Lung (tissue), 12 donors: ENCODE results near the gene TCTN1. TPM values are rescaled to one million over a fixed set of nuclear protein-coding genes. Genes with fewer than 3 reads are reported as not detected.
"Not testable (repeated sequence)": the region's sequence is repeated elsewhere in the genome, so short reads cannot be mapped to it uniquely, and the experiment has no call there.

Experiments used
- ATAC-seq: fragments of 200-7000 bp; cut with Tn5 transposase; one replicate; pipeline ENCODE4 v1.9.1; 2020; ENCODE audit warnings: moderate number of reproducible peaks; ENCODE audit not compliant: insufficient read depth, low FRiP score
- DNase-seq, 3 donors: peaks; one replicate each; pipeline ENCODE4 v3.0.0-alpha.2; 2013 to 2017
- H3K27ac ChIP-seq, 2 donors: one replicate each; pipeline ENCODE4 v1.5.1; 2013; ENCODE audit warnings: mild to moderate bottlenecking in 2 of 2, moderate library complexity in 2 of 2, control low read depth in 1 of 2, inconsistent platforms in 1 of 2, low read depth in 1 of 2, low read length in 1 of 2
- H3K27me3 ChIP-seq, 3 donors: one replicate each; pipeline ENCODE4 v1.5.1; 2013; ENCODE audit warnings: low read length in 2 of 3; ENCODE audit not compliant: control insufficient read depth in 3 of 3, insufficient read depth in 3 of 3
- H3K36me3 ChIP-seq, 4 donors: one replicate each; pipeline ENCODE4 v1.5.1; 2013; ENCODE audit warnings: low read length in 4 of 4, mild to moderate bottlenecking in 1 of 4, moderate library complexity in 1 of 4; ENCODE audit not compliant: control insufficient read depth in 4 of 4, insufficient read depth in 4 of 4
- H3K4me1 ChIP-seq, 5 donors: one replicate each; pipeline ENCODE4 v1.5.1; 2013; ENCODE audit warnings: low read length in 5 of 5, mild to moderate bottlenecking in 2 of 5, moderate library complexity in 1 of 5; ENCODE audit not compliant: control insufficient read depth in 5 of 5, insufficient read depth in 5 of 5
- H3K4me3 ChIP-seq: one replicate; pipeline ENCODE4 v1.5.1; 2013; ENCODE audit warnings: mild to moderate bottlenecking, control low read depth, moderate library complexity
- H3K9ac ChIP-seq, 2 donors: one replicate each; pipeline ENCODE4 v1.5.1; 2013; ENCODE audit warnings: low read length in 2 of 2, control low read depth in 1 of 2; ENCODE audit not compliant: insufficient read depth in 1 of 2
- H3K9me3 ChIP-seq, 4 donors: one replicate each; pipeline ENCODE4 v1.5.1; 2013; ENCODE audit warnings: low read length in 3 of 4, mild to moderate bottlenecking in 1 of 4, moderate library complexity in 1 of 4; ENCODE audit not compliant: control insufficient read depth in 4 of 4, insufficient read depth in 3 of 4
- CTCF ChIP-seq: IDR thresholded peaks from 2 replicates; pipeline ENCODE4 v1.5.1; 2012; ENCODE audit warnings: mild to moderate bottlenecking; ENCODE audit errors: control extremely low read depth, extremely low read depth
- WGBS, 2 donors: extraction: QIAGEN DNeasy Blood & Tissue Kit; methylation state at CpG; one replicate each; pipeline ENCODE4 v1.1.7; 2013; 5-methylcytosine and 5-hydroxymethylcytosine counted together
- polyA plus RNA-seq, 2 donors: library from polyadenylated mRNA; stranded (reverse); fragments of 200-250 nt; gene quantifications; one replicate each; pipeline ENCODE4 v1.2.1, GENCODE V29; 2013
- total RNA-seq, 2 donors: library from RNA; depleted of rRNA in 1 of 2; stranded (reverse); fragments of >200 nt in 1 of 2; gene quantifications; one replicate each; pipeline ENCODE4 v1.2.1, GENCODE V29; 2014 to 2021
- donor health status: control.
- donor health status: control.
- donor health status: Bipolar disorder and iron deficiency.
- donor health status: healthy.
- donor health status: DM: yes; HTN: yes; CAD: no.

Gene TCTN1
- total and polyA plus RNA-seq, 4 donors: 22.0 to 79.2 (median 44.2) TPM

GRCh38 chr12:110566993-110567392, 46.9 kb upstream of the TCTN1 start:
- 87 to 90% methylated on average over 5 of the region's 5 CpGs for WGBS, 2 donors

DNA sequence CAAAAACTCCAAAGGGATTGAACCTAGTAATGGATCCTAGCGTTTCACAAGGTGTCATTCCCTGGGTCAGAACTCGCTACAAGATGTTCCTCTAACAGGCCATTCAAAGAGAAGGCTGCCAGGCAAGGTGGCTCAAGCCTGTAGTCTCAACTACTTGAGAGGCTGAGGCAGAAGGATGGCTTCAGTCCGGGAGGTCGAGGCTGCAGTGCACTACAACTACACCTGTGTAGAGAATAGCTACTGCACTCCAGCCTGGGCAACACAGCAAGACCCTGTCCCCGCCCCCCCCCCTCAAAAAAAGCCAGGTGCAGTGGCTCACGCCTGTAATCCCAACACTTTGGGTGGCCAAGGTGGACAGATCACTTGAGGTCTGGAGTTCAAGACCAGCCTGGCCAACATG, 45.2 kb upstream of the TCTN1 start:
- 97 to 100% methylated on average over 6 of the region's 6 CpGs for WGBS, 2 donors
- ATAC-seq (no peak), DNase-seq (no peak)
- peaks cover 0 to 6% (median 0%) of the 10 kb centered on the region in 4 donors for H3K9me3 ChIP-seq
- H3K36me3 ChIP-seq: no peaks in the 10 kb centered on the region
- H3K9ac ChIP-seq: no peak overlapping the region
- H3K4me3 ChIP-seq: no peak overlapping the region
- no peak overlapping the region for H3K27ac ChIP-seq
- peaks cover 6 to 12% (median 7%) of the 10 kb centered on the region in 5 donors for H3K4me1 ChIP-seq
- H3K27me3 ChIP-seq: no peaks in the 10 kb centered on the region
- no peak for TF ChIP-seq CTCF

More at GRCh38 chr12:110566993-110567392, 46.9 kb upstream of the TCTN1 start:
- DNase-seq (no peak), ATAC-seq (no peak)
- Histone ChIP-seq H3K36me3 (no peaks in the 10 kb centered on the region), H3K4me1 (peaks cover 6 to 16% (median 11%) of the 10 kb centered on the region in 5 donors), H3K27me3 (no peaks in the 10 kb centered on the region), H3K4me3 (no peak overlapping the region), H3K27ac (no peak overlapping the region), H3K9ac (no peak overlapping the region), H3K9me3 (peaks cover 0 to 6% (median 0%) of the 10 kb centered on the region in 4 donors)
- no peak for TF ChIP-seq CTCF

GRCh38 chr12:110569838-110570237, 44.1 kb upstream of the TCTN1 start:
- H3K36me3 ChIP-seq, ATAC-seq: not testable (repeated sequence)

DNA sequence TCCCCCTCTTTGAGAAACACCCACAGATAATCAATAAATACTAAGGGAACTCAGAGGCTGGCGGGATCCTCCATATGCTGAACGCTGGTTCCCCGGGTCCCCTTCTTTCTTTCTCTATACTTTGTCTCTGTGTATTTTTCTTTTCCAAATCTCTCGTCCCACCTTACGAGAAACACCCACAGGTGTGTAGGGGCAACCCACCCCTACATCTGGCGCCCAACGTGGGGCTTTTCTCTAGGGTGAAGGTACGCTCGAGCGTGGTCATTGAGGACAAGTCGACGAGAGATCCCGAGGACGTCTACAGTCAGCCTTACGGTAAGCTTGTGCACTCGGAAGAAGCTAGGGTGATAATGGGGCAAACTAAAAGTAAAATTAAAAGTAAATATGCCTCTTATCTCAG, 43.1 kb upstream of the TCTN1 start:
- H3K27ac ChIP-seq, ATAC-seq, DNase-seq, H3K36me3 ChIP-seq, H3K27me3 ChIP-seq, H3K4me3 ChIP-seq, H3K9ac ChIP-seq, H3K9me3 ChIP-seq: not testable (repeated sequence)
- peaks cover 0 to 12% (median 2%) of the 10 kb centered on the region in 5 donors for H3K4me1 ChIP-seq
- 97% methylated on average over 16 of the region's 16 CpGs for WGBS, 2 donors

More at GRCh38 chr12:110569838-110570237, 44.1 kb upstream of the TCTN1 start:
- not testable (repeated sequence) for H3K27me3 ChIP-seq, DNase-seq, H3K9ac ChIP-seq, H3K9me3 ChIP-seq, H3K4me3 ChIP-seq, H3K27ac ChIP-seq, H3K4me1 ChIP-seq
- WGBS, 2 donors: no CpG with 5 or more reads among the region's 2 CpGs
